ENCODE results near the gene AKR1C2. TPM values are rescaled to one million over a fixed set of nuclear protein-coding genes. Genes with fewer than 3 reads are reported as not detected.
"Not testable (repeated sequence)": the region's sequence is repeated elsewhere in the genome, so short reads cannot be mapped to it uniquely, and the experiment has no call there.

AKR1C2 gene
- total RNA-seq, 1 donor from 2014 or later: 0.41 TPM

GRCh38 chr10:4978870-4979269 lies 24.8 kb downstream of the AKR1C2 start:
- Histone ChIP-seq H3K4me3 (ENCODE audit: insufficient read depth, low read depth, low read length) (no peak overlapping the region), H3K9me3 (ENCODE audit: insufficient read depth, low read depth, low read length) (no peaks in the 10 kb centered on the region), H3K9ac (ENCODE audit: low read length) (no peak overlapping the region), H3K27ac (ENCODE audit: low read depth, low read length) (no peak overlapping the region), H3K4me2 (ENCODE audit: low read length) (no peak overlapping the region), H2AFZ (ENCODE audit: low read depth, low read length) (no peak overlapping the region), H3K4me1 (ENCODE audit: insufficient read depth, low read length) (no peaks in the 10 kb centered on the region), H3K27me3 (ENCODE audit: insufficient read depth, low read length) (no peaks in the 10 kb centered on the region), H3K36me3 (ENCODE audit: insufficient read depth, low read length) (no peaks in the 10 kb centered on the region), H4K20me1 (ENCODE audit: insufficient read depth, low read length) (no peaks in the 10 kb centered on the region), H3K79me2 (ENCODE audit: insufficient read depth, low read length) (no peaks in the 10 kb centered on the region)
- Mint-ChIP-seq H3K36me3 (ENCODE audit: low read depth, unreplicated experiment) (no peaks in the 10 kb centered on the region), H3K4me1 (ENCODE audit: low read depth, unreplicated experiment) (no peaks in the 10 kb centered on the region), H3K4me3 (ENCODE audit: unreplicated experiment) (no peak overlapping the region), H3K9me3 (ENCODE audit: unreplicated experiment) (no peaks in the 10 kb centered on the region), H3K27ac (ENCODE audit: unreplicated experiment) (no peak overlapping the region), H3K27me3 (ENCODE audit: low read depth, unreplicated experiment) (peaks cover 4% of the 10 kb centered on the region)
- FAIRE-seq (no peak), DNase-seq (ENCODE audit: low read depth) (no peak)
- no peak for TF ChIP-seq EZH2 (IDR thresholded peaks at IDR 0.05; ENCODE audit: insufficient read depth, low read length)
- TF ChIP-seq, protein P1, sequence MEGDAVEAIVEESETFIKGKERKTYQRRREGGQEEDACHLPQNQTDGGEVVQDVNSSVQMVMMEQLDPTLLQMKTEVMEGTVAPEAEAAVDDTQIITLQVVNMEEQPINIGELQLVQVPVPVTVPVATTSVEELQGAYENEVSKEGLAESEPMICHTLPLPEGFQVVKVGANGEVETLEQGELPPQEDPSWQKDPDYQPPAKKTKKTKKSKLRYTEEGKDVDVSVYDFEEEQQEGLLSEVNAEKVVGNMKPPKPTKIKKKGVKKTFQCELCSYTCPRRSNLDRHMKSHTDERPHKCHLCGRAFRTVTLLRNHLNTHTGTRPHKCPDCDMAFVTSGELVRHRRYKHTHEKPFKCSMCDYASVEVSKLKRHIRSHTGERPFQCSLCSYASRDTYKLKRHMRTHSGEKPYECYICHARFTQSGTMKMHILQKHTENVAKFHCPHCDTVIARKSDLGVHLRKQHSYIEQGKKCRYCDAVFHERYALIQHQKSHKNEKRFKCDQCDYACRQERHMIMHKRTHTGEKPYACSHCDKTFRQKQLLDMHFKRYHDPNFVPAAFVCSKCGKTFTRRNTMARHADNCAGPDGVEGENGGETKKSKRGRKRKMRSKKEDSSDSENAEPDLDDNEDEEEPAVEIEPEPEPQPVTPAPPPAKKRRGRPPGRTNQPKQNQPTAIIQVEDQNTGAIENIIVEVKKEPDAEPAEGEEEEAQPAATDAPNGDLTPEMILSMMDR (IDR thresholded peaks at IDR 0.05; ENCODE audit: insufficient read depth, low read depth, low read length): no peak

DNA sequence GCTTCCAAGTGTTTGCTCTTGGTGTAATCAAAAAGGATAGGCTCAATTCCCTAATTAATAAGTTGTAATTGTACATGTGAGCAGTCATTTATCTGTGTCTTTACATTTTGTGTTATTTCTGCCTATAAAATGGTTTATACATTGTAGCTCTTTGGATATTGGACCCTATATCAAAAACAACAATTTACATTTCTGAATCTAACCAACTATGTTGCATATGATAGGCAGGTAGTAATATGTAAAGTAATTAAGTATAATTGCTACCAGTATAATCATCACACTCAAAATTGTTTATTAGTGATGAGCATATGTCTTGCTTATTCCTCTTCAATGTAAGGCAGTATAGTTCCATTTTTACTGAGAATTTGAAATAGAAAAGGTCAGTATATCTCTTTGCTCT lies 26.6 kb downstream of the AKR1C2 start:
- Mint-ChIP-seq H3K9me3 (ENCODE audit: unreplicated experiment) (no peaks in the 10 kb centered on the region), H3K36me3 (ENCODE audit: low read depth, unreplicated experiment) (no peaks in the 10 kb centered on the region), H3K4me3 (ENCODE audit: unreplicated experiment) (no peak overlapping the region), H3K4me1 (ENCODE audit: low read depth, unreplicated experiment) (no peaks in the 10 kb centered on the region), H3K27me3 (ENCODE audit: low read depth, unreplicated experiment) (no peaks in the 10 kb centered on the region), H3K27ac (ENCODE audit: unreplicated experiment) (no peak overlapping the region)
- DNase-seq (ENCODE audit: low read depth) (no peak), FAIRE-seq (no peak)
- Histone ChIP-seq H2AFZ (ENCODE audit: low read depth, low read length) (no peak overlapping the region), H3K27me3 (ENCODE audit: insufficient read depth, low read length) (no peaks in the 10 kb centered on the region), H3K79me2 (ENCODE audit: insufficient read depth, low read length) (no peaks in the 10 kb centered on the region), H3K9ac (ENCODE audit: low read length) (no peak overlapping the region), H4K20me1 (ENCODE audit: insufficient read depth, low read length) (no peaks in the 10 kb centered on the region), H3K4me3 (ENCODE audit: insufficient read depth, low read depth, low read length) (no peak overlapping the region), H3K4me2 (ENCODE audit: low read length) (no peak overlapping the region), H3K36me3 (ENCODE audit: insufficient read depth, low read length) (no peaks in the 10 kb centered on the region), H3K9me3 (ENCODE audit: insufficient read depth, low read depth, low read length) (no peaks in the 10 kb centered on the region), H3K27ac (ENCODE audit: low read depth, low read length) (no peak overlapping the region), H3K4me1 (ENCODE audit: insufficient read depth, low read length) (no peaks in the 10 kb centered on the region)
- no peak for TF ChIP-seq EZH2 (IDR thresholded peaks at IDR 0.05; ENCODE audit: insufficient read depth, low read length)
- TF ChIP-seq, protein P1 (IDR thresholded peaks at IDR 0.05; ENCODE audit: insufficient read depth, low read depth, low read length): no peak

- H3K27ac ChIP-seq (ENCODE audit: low read depth, low read length); H3K36me3 ChIP-seq (ENCODE audit: insufficient read depth, low read length); H3K79me2 ChIP-seq (ENCODE audit: insufficient read depth, low read length); H3K36me3 Mint-ChIP-seq (ENCODE audit: low read depth, unreplicated experiment); H4K20me1 ChIP-seq (ENCODE audit: insufficient read depth, low read length); H3K9me3 ChIP-seq (ENCODE audit: insufficient read depth, low read depth, low read length); FAIRE-seq; H2AFZ ChIP-seq (ENCODE audit: low read depth, low read length); H3K27me3 ChIP-seq (ENCODE audit: insufficient read depth, low read length); H3K9me3 Mint-ChIP-seq (ENCODE audit: unreplicated experiment); H3K27ac Mint-ChIP-seq (ENCODE audit: unreplicated experiment); H3K4me3 ChIP-seq (ENCODE audit: insufficient read depth, low read depth, low read length); H3K4me1 Mint-ChIP-seq (ENCODE audit: low read depth, unreplicated experiment); H3K4me2 ChIP-seq (ENCODE audit: low read length); H3K4me1 ChIP-seq (ENCODE audit: insufficient read depth, low read length); H3K9ac ChIP-seq (ENCODE audit: low read length); DNase-seq (ENCODE audit: low read depth); H3K27me3 Mint-ChIP-seq (ENCODE audit: low read depth, unreplicated experiment); H3K4me3 Mint-ChIP-seq (ENCODE audit: unreplicated experiment): not testable (repeated sequence)
Measured at GRCh38 chr10:4974400-4974799, 29.3 kb downstream of the AKR1C2 start.

- not testable (repeated sequence) for H3K36me3 Mint-ChIP-seq (ENCODE audit: low read depth, unreplicated experiment); H3K27me3 Mint-ChIP-seq (ENCODE audit: low read depth, unreplicated experiment); H3K27me3 ChIP-seq (ENCODE audit: insufficient read depth, low read length); H3K79me2 ChIP-seq (ENCODE audit: insufficient read depth, low read length); DNase-seq (ENCODE audit: low read depth); H3K4me3 Mint-ChIP-seq (ENCODE audit: unreplicated experiment); H3K9me3 ChIP-seq (ENCODE audit: insufficient read depth, low read depth, low read length); H3K4me2 ChIP-seq (ENCODE audit: low read length); H3K36me3 ChIP-seq (ENCODE audit: insufficient read depth, low read length); H2AFZ ChIP-seq (ENCODE audit: low read depth, low read length); H3K9me3 Mint-ChIP-seq (ENCODE audit: unreplicated experiment); H3K9ac ChIP-seq (ENCODE audit: low read length); H3K27ac ChIP-seq (ENCODE audit: low read depth, low read length); H4K20me1 ChIP-seq (ENCODE audit: insufficient read depth, low read length); H3K4me3 ChIP-seq (ENCODE audit: insufficient read depth, low read depth, low read length); H3K4me1 Mint-ChIP-seq (ENCODE audit: low read depth, unreplicated experiment); FAIRE-seq; H3K27ac Mint-ChIP-seq (ENCODE audit: unreplicated experiment); H3K4me1 ChIP-seq (ENCODE audit: insufficient read depth, low read length)
Measured at GRCh38 chr10:4973294-4973693, 30.4 kb downstream of the AKR1C2 start.

GRCh38 chr10:4972369-4973142 lies 31.1 kb downstream of the AKR1C2 start:
- H3K27me3 ChIP-seq (ENCODE audit: insufficient read depth, low read length); H3K9ac ChIP-seq (ENCODE audit: low read length); H3K79me2 ChIP-seq (ENCODE audit: insufficient read depth, low read length); DNase-seq (ENCODE audit: low read depth); H3K4me3 ChIP-seq (ENCODE audit: insufficient read depth, low read depth, low read length); H2AFZ ChIP-seq (ENCODE audit: low read depth, low read length); H3K4me1 Mint-ChIP-seq (ENCODE audit: low read depth, unreplicated experiment); H3K4me3 Mint-ChIP-seq (ENCODE audit: unreplicated experiment); H3K9me3 Mint-ChIP-seq (ENCODE audit: unreplicated experiment); H4K20me1 ChIP-seq (ENCODE audit: insufficient read depth, low read length); H3K36me3 Mint-ChIP-seq (ENCODE audit: low read depth, unreplicated experiment); H3K36me3 ChIP-seq (ENCODE audit: insufficient read depth, low read length); H3K4me1 ChIP-seq (ENCODE audit: insufficient read depth, low read length); H3K27me3 Mint-ChIP-seq (ENCODE audit: low read depth, unreplicated experiment); H3K4me2 ChIP-seq (ENCODE audit: low read length); H3K27ac Mint-ChIP-seq (ENCODE audit: unreplicated experiment); H3K9me3 ChIP-seq (ENCODE audit: insufficient read depth, low read depth, low read length); FAIRE-seq; H3K27ac ChIP-seq (ENCODE audit: low read depth, low read length): not testable (repeated sequence)
